Astrocyte (in vitro differentiated cells and primary cell): ENCODE results near the gene IL1RAP. TPM values are rescaled to one million over a fixed set of nuclear protein-coding genes. Genes with fewer than 3 reads are reported as not detected.

ENCODE experiments used
- DNase-seq: peaks from one replicate; pipeline ENCODE4 v3.0.0-alpha.2; 2010; ENCODE audit warnings: low read depth
- FAIRE-seq: peaks from 2 replicates; lab custom pipeline; 2011; peaks lifted over from hg19 to GRCh38; lab: Jason Lieb, UNC
- H2AFZ ChIP-seq: 2 replicates; pipeline ENCODE4 v1.6.0; 2012; ENCODE audit warnings: low read depth, low read length, inconsistent platforms
- H3K27ac ChIP-seq: 2 replicates; pipeline ENCODE4 v1.5.1; 2011; ENCODE audit warnings: low read depth, low read length, inconsistent platforms
- H3K27me3 ChIP-seq: 2 replicates; pipeline ENCODE4 v1.6.0; 2011; ENCODE audit warnings: low read length, inconsistent platforms; ENCODE audit not compliant: insufficient read depth
- H3K36me3 ChIP-seq: 2 replicates; pipeline ENCODE4 v1.5.1; 2011; ENCODE audit warnings: low read length, inconsistent platforms; ENCODE audit not compliant: insufficient read depth
- H3K4me1 ChIP-seq: 2 replicates; pipeline ENCODE4 v1.5.1; 2011; ENCODE audit warnings: low read length, inconsistent platforms; ENCODE audit not compliant: insufficient read depth
- H3K4me2 ChIP-seq: 2 replicates; pipeline ENCODE4 v1.6.0; 2012; ENCODE audit warnings: low read length, inconsistent platforms
- H3K4me3 ChIP-seq: 2 replicates; pipeline ENCODE4 v1.5.1; 2011; ENCODE audit warnings: low read depth, mild to moderate bottlenecking, low read length, inconsistent platforms; ENCODE audit not compliant: insufficient read depth
- H3K79me2 ChIP-seq: 2 replicates; pipeline ENCODE4 v1.6.0; 2012; ENCODE audit warnings: mild to moderate bottlenecking, low read length, inconsistent platforms; ENCODE audit not compliant: insufficient read depth
- H3K9ac ChIP-seq: 2 replicates; pipeline ENCODE4 v1.6.0; 2012; ENCODE audit warnings: mild to moderate bottlenecking, low read length, inconsistent platforms
- H3K9me3 ChIP-seq: 2 replicates; pipeline ENCODE4 v1.5.1; 2012; ENCODE audit warnings: low read depth, mild to moderate bottlenecking, low read length, inconsistent platforms; ENCODE audit not compliant: insufficient read depth
- H4K20me1 ChIP-seq: 2 replicates; pipeline ENCODE4 v1.6.0; 2012; ENCODE audit warnings: low read length, inconsistent platforms; ENCODE audit not compliant: insufficient read depth
- H3K27ac Mint-ChIP-seq: one replicate; pipeline ENCODE4 v1.8.0; 2021; ENCODE audit warnings: mild to moderate bottlenecking, mixed read lengths; ENCODE audit not compliant: unreplicated experiment
- H3K27me3 Mint-ChIP-seq: one replicate; pipeline ENCODE4 v1.8.0; 2021; ENCODE audit warnings: low read depth, mixed read lengths; ENCODE audit not compliant: unreplicated experiment
- H3K36me3 Mint-ChIP-seq: one replicate; pipeline ENCODE4 v1.8.0; 2021; ENCODE audit warnings: low read depth, mixed read lengths; ENCODE audit not compliant: unreplicated experiment
- H3K4me1 Mint-ChIP-seq: one replicate; pipeline ENCODE4 v1.8.0; 2021; ENCODE audit warnings: low read depth, mixed read lengths; ENCODE audit not compliant: unreplicated experiment
- H3K4me3 Mint-ChIP-seq: one replicate; pipeline ENCODE4 v1.8.0; 2021; ENCODE audit warnings: mild to moderate bottlenecking, moderate library complexity, mixed read lengths; ENCODE audit not compliant: unreplicated experiment
- H3K9me3 Mint-ChIP-seq: one replicate; pipeline ENCODE4 v1.8.0; 2021; ENCODE audit warnings: mild to moderate bottlenecking, mixed read lengths; ENCODE audit not compliant: unreplicated experiment
- EZH2 ChIP-seq: IDR thresholded peaks from 2 replicates; pipeline ENCODE4 v1.6.1; 2012; ENCODE audit warnings: mild to moderate bottlenecking, low read length, inconsistent platforms; ENCODE audit not compliant: insufficient read depth
- total RNA-seq: library from RNA; stranded (reverse); gene quantifications from 2 replicates; pipeline ENCODE4 v1.2.1, GENCODE V29; 2021
- TF ChIP-seq, protein P1 (sequence below): IDR thresholded peaks from 2 replicates; pipeline ENCODE4 v1.5.1; 2011; ENCODE audit warnings: low read depth, mild to moderate bottlenecking, inconsistent platforms, low read length, moderate library complexity; ENCODE audit not compliant: insufficient read depth

Gene IL1RAP
- total RNA-seq, 1 donor from 2014 or later, result 19.4 TPM

DNA sequence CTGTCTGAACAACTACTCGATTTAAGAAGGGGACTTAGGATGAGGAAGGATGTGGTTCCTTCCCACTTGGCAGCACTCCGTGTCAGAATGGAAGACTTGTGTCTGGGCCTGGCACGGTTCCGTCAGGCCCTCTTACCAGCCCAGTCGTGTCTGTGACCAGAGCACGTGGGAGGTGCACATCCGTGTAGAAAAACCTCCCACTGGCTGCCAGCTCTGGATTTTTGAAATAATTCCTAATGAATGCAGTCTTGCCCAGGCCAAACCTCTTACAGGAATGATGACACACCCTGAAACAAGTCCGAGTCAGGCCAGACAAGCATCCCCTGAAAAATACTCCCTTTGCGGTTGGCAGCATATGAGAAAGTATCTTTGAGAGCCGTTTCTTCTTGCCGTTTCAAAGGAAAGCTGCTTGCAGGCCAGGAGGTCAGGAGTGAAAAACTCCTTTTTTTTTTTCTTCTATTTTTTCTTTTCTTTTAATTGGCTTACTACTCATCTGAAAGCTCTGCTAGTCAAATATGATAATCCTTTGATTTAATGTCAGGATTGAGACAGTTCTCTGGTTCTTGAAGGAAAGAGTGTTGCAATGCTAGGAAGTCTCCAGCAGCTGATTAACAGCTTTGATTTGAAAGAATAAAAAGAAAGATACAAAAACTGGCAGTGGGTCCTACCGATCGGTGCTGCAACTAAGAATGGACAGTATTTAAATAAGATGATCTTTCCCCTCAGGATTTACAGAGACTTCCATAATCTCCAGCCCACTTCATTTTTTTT is 19.8 kb downstream of the IL1RAP start:
- Histone ChIP-seq H3K27me3 (no peaks in the 10 kb centered on the region), H3K27ac (peak overlapping the region; percentile 81), H3K36me3 (no peaks in the 10 kb centered on the region), H3K79me2 (peaks cover 3% of the 10 kb centered on the region), H2AFZ (peak overlapping the region; percentile 65), H3K9me3 (no peaks in the 10 kb centered on the region), H3K4me2 (peak overlapping the region; percentile 55), H3K9ac (peak overlapping the region; percentile 55), H4K20me1 (no peaks in the 10 kb centered on the region), H3K4me3 (peak overlapping the region; percentile 7), H3K4me1 (peaks cover 18% of the 10 kb centered on the region)
- H3K36me3 Mint-ChIP-seq, result no peaks in the 10 kb centered on the region
- peak overlapping the region; percentile 46 for H3K4me3 Mint-ChIP-seq
- no peaks in the 10 kb centered on the region for H3K27me3 Mint-ChIP-seq
- no peaks in the 10 kb centered on the region for H3K9me3 Mint-ChIP-seq
- TF ChIP-seq, protein P1, sequence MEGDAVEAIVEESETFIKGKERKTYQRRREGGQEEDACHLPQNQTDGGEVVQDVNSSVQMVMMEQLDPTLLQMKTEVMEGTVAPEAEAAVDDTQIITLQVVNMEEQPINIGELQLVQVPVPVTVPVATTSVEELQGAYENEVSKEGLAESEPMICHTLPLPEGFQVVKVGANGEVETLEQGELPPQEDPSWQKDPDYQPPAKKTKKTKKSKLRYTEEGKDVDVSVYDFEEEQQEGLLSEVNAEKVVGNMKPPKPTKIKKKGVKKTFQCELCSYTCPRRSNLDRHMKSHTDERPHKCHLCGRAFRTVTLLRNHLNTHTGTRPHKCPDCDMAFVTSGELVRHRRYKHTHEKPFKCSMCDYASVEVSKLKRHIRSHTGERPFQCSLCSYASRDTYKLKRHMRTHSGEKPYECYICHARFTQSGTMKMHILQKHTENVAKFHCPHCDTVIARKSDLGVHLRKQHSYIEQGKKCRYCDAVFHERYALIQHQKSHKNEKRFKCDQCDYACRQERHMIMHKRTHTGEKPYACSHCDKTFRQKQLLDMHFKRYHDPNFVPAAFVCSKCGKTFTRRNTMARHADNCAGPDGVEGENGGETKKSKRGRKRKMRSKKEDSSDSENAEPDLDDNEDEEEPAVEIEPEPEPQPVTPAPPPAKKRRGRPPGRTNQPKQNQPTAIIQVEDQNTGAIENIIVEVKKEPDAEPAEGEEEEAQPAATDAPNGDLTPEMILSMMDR, result no peak
- TF ChIP-seq EZH2, result no peak
- H3K4me1 Mint-ChIP-seq, result peaks cover 21% of the 10 kb centered on the region
- H3K27ac Mint-ChIP-seq, result peak overlapping the region; percentile 98
- peak; percentile 60 for FAIRE-seq
- peak; percentile 100 for DNase-seq

- no peaks in the 10 kb centered on the region for H4K20me1 ChIP-seq
- H3K9me3 ChIP-seq, result no peaks in the 10 kb centered on the region
- TF ChIP-seq, protein P1, result no peak
- no peak for TF ChIP-seq EZH2
- H3K4me2 ChIP-seq, result peak overlapping the region; percentile 55
- no peaks in the 10 kb centered on the region for H3K27me3 ChIP-seq
- no peaks in the 10 kb centered on the region for H3K36me3 Mint-ChIP-seq
- no peak for FAIRE-seq
- peaks cover 3% of the 10 kb centered on the region for H3K79me2 ChIP-seq
- peaks cover 21% of the 10 kb centered on the region for H3K4me1 Mint-ChIP-seq
- no peaks in the 10 kb centered on the region for H3K27me3 Mint-ChIP-seq
- peak; percentile 6 for DNase-seq
- peak overlapping the region; percentile 98 for H3K27ac Mint-ChIP-seq
- peak overlapping the region; percentile 54 for H3K9ac ChIP-seq
- H3K9me3 Mint-ChIP-seq, result no peaks in the 10 kb centered on the region
- H3K27ac ChIP-seq, result peak overlapping the region; percentile 81
- no peak overlapping the region for H3K4me3 Mint-ChIP-seq
- H2AFZ ChIP-seq, result no peak overlapping the region
- no peaks in the 10 kb centered on the region for H3K36me3 ChIP-seq
- no peak overlapping the region for H3K4me3 ChIP-seq
- H3K4me1 ChIP-seq, result peaks cover 18% of the 10 kb centered on the region
Measured at GRCh38 chr3:190534386-190534785, 20.5 kb downstream of the IL1RAP start.

GRCh38 chr3:190534986-190535385 is 21.1 kb downstream of the IL1RAP start:
- Histone ChIP-seq H3K4me3 (no peak overlapping the region), H4K20me1 (no peaks in the 10 kb centered on the region), H3K27ac (peak overlapping the region; percentile 81), H3K4me1 (peaks cover 18% of the 10 kb centered on the region), H3K9me3 (no peaks in the 10 kb centered on the region), H3K9ac (no peak overlapping the region), H2AFZ (no peak overlapping the region), H3K79me2 (peaks cover 3% of the 10 kb centered on the region), H3K27me3 (no peaks in the 10 kb centered on the region), H3K4me2 (no peak overlapping the region), H3K36me3 (no peaks in the 10 kb centered on the region)
- Mint-ChIP-seq H3K36me3 (no peaks in the 10 kb centered on the region), H3K27ac (peak overlapping the region; percentile 98), H3K4me3 (no peak overlapping the region), H3K27me3 (no peaks in the 10 kb centered on the region), H3K9me3 (no peaks in the 10 kb centered on the region), H3K4me1 (peaks cover 21% of the 10 kb centered on the region)
- TF ChIP-seq, protein P1, result no peak
- no peak for TF ChIP-seq EZH2
- DNase-seq, result peak; percentile 20
- FAIRE-seq, result no peak
